Thoracic aorta (tissue), 2 donors: ENCODE results near the gene CMTM2. TPM values are rescaled to one million over a fixed set of nuclear protein-coding genes. Genes with fewer than 3 reads are reported as not detected.
A peak's percentile ranks its signal among the peaks of the same experiment; 100 is the strongest.

Experiments used
- ATAC-seq: fragments of 150-250 bp; one replicate; pipeline ENCODE4 v1.8.0; 2017; ENCODE audit warnings: low read depth; ENCODE audit not compliant: insufficient number of reproducible peaks, low FRiP score
- DNase-seq: peaks from one replicate; pipeline ENCODE4 v3.0.0-alpha.2; 2020; ENCODE audit warnings: low spot score
- H3K27ac ChIP-seq, 2 donors: fragments of 200-600 bp; sonication (generic); 1 replicate in 1 of 2; 2 replicates in 1 of 2; pipeline ENCODE4 v1.5.1; 2016; ENCODE audit warnings: mild to moderate bottlenecking in 2 of 2, moderate library complexity in 2 of 2
- H3K27me3 ChIP-seq: fragments of 200-600 bp; sonication (generic); replicated peaks from 2 replicates; pipeline ENCODE4 v1.6.0; 2016; ENCODE audit warnings: mild to moderate bottlenecking; ENCODE audit not compliant: insufficient read depth
- H3K36me3 ChIP-seq: fragments of 200-600 bp; sonication (generic); one replicate; pipeline ENCODE4 v1.5.1; 2016
- H3K4me1 ChIP-seq, 2 donors: fragments of 200-600 bp; sonication (generic); 1 replicate in 1 of 2; 2 replicates in 1 of 2; pipeline versions ENCODE4 v1.5.1 to v1.6.0; 2016; ENCODE audit warnings: low read depth in 2 of 2, mild to moderate bottlenecking in 1 of 2; ENCODE audit not compliant: control insufficient read depth in 1 of 2
- H3K4me3 ChIP-seq: fragments of 200-600 bp; sonication (generic); 2 replicates; pipeline ENCODE4 v1.5.1; 2016; ENCODE audit warnings: mild to moderate bottlenecking
- H3K9me3 ChIP-seq: fragments of 200-600 bp; sonication (generic); 2 replicates; pipeline ENCODE4 v1.5.1; 2016
- total RNA-seq, 2 donors: library from RNA; depleted of rRNA; stranded (reverse); fragments of >200 nt; gene quantifications; one replicate each; pipeline versions ENCODE4 v1.1.0 to v1.2.3, GENCODE V29; 2016
- TF ChIP-seq, protein P1 (sequence below): fragments of 200-600 bp; sonication (generic); IDR thresholded peaks from one replicate; pipeline ENCODE4 v1.5.1; 2019; ENCODE audit warnings: antibody characterized with exemption

The CMTM2 gene
- total RNA-seq, 2 donors from 2014 or later = 1.7 TPM; not detected in 1

DNA sequence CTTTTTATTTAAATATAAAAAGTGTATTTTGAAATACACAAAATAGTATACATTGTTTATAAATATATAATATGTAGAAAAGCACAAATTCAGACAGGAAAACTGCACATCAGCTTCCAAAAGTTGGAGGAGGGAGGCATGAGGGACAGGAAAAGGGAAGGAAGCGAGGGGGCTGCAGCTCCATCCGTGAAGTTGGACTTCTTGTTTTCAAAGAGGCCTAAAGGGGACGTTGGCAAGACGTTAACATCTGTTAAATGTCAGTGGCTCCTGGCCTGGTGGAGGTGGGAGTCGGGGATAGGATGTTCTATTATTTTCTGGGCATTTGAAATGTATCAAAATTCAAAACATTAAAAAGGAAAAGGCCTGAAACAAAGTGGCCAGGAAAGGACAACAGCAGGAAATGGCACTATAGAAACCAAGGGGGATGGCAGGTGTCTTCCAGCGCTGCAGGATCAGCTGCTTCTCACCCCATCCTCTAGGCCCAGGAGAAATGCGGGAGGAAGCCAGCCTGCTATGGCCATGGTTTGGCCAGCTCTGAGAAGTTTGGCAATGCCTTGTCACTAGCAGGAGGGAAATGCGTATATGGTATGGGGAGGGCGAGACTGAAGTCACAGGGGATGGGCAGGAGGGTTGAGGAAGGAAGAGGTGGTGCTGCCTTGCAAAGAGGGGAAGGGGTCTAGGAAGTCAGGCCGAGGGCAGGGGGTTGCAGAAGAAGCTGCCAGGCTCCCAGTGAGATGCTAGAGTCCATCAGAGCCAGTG lies 6.4 kb downstream of the CMTM2 start:
- Histone ChIP-seq H3K36me3 (no peaks in the 10 kb centered on the region), H3K9me3 (no peaks in the 10 kb centered on the region), H3K27me3 (no peaks in the 10 kb centered on the region), H3K4me3 (no peak overlapping the region), H3K27ac (no peak overlapping the region), H3K4me1 (peaks cover 4 to 11% of the 10 kb centered on the region in 2 donors)
- DNase-seq (no peak), ATAC-seq (no peak)
- TF ChIP-seq, protein P1, sequence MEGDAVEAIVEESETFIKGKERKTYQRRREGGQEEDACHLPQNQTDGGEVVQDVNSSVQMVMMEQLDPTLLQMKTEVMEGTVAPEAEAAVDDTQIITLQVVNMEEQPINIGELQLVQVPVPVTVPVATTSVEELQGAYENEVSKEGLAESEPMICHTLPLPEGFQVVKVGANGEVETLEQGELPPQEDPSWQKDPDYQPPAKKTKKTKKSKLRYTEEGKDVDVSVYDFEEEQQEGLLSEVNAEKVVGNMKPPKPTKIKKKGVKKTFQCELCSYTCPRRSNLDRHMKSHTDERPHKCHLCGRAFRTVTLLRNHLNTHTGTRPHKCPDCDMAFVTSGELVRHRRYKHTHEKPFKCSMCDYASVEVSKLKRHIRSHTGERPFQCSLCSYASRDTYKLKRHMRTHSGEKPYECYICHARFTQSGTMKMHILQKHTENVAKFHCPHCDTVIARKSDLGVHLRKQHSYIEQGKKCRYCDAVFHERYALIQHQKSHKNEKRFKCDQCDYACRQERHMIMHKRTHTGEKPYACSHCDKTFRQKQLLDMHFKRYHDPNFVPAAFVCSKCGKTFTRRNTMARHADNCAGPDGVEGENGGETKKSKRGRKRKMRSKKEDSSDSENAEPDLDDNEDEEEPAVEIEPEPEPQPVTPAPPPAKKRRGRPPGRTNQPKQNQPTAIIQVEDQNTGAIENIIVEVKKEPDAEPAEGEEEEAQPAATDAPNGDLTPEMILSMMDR = no peak

DNA sequence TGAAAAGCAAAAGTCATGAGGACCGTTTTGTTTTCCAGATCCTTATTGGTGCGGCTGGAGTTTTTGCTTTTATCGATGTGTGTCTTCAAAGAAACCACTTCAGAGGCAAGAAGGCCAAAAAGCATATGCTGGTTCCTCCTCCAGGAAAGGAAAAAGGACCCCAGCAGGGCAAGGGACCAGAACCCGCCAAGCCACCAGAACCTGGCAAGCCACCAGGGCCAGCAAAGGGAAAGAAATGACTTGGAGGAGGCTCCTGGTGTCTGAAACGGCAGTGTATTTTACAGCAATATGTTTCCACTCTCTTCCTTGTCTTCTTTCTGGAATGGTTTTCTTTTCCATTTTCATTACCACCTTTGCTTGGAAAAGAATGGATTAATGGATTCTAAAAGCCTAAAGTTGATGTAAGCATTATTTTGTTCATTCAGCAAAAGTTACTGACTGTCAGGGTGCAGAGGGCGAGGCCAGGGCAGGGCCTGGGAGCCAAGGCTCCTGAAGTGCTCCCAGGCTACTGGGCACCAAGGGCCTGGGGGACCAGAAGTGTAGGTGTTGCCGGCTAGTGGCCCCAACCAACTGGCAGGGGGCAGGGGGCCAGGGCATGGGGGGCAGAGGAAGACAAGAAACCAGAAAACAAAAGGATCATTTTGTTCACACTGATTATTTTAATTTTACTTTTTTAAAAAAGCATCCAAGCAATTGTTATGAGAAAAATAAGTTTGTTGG lies 8.8 kb downstream of the CMTM2 start:
- no peak for DNase-seq
- Histone ChIP-seq H3K36me3 (no peaks in the 10 kb centered on the region), H3K27me3 (no peaks in the 10 kb centered on the region), H3K4me3 (no peak overlapping the region), H3K9me3 (no peaks in the 10 kb centered on the region), H3K27ac (no peak overlapping the region), H3K4me1 (no peaks in the 10 kb centered on the region)
- ATAC-seq = no peak
- TF ChIP-seq, protein P1 = no peak

DNA sequence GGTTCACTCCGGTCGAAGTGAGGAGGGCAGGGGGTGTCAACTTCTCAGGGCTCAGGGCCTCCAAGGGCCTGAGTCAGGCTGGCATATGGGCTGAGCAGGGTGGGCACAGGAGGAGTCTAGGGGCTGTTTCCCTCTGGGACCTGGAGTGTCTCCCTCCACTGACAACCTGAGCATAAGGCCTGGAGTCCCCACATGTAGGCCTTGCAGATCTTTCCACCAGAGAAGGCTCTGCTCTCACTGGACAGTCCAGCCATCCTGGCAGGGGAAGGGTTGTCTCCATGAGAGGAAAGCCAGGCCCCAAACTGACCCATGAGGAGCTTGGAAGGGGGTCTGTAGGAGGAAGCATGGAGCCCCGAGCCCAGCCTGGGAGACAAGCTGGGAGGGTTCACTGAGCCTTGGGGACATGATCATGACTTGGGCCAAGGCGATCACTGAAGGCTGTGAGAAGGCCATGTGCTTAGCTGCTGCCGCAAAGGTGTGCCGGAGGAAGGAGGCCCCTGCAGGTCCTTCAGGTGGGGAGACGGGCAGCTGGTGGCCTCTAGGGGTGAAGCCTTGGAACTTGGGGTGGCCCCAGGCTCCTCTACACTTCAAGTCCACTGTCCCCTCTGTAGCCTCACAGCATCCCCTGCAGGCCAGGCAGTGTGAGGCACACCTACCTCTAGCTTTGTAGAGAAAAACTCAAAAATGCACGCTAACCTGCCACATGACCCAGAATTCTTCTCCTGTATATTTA lies 9.9 kb downstream of the CMTM2 start:
- H3K4me1 ChIP-seq = no peaks in the 10 kb centered on the region
- ATAC-seq (no peak), DNase-seq (no peak)
- H3K27me3 ChIP-seq = no peaks in the 10 kb centered on the region
- H3K27ac ChIP-seq = no peak overlapping the region
- H3K36me3 ChIP-seq = no peaks in the 10 kb centered on the region
- TF ChIP-seq, protein P1 = peak; percentile 38
- no peak overlapping the region for H3K4me3 ChIP-seq
- no peaks in the 10 kb centered on the region for H3K9me3 ChIP-seq

DNA sequence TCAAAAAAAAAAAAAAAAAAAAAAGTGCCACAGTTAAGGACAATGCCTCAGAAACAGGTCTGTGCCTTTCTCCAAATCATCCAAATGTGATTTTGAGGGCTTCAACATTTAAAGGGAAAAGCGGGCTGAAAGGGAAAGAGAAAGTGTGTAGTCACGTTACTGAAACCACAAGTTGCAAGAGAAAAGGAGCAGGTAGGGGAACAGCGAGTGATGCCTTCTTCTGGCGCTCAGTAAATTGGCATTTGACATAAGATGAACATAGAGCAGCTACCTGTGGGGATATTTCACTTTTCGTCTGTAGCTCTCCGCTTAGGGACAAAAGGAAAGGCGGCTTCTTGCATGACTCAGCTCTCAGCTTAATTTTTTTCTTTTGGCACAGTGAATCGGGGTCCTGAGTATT lies 11.1 kb downstream of the CMTM2 start:
- no peaks in the 10 kb centered on the region for H3K4me1 ChIP-seq
- H3K36me3 ChIP-seq = no peaks in the 10 kb centered on the region
- no peaks in the 10 kb centered on the region for H3K27me3 ChIP-seq
- H3K4me3 ChIP-seq = peak overlapping the region; percentile 25
- no peak overlapping the region for H3K27ac ChIP-seq
- DNase-seq = no peak
- TF ChIP-seq, protein P1 = no peak
- H3K9me3 ChIP-seq = no peaks in the 10 kb centered on the region
- no peak for ATAC-seq

DNA sequence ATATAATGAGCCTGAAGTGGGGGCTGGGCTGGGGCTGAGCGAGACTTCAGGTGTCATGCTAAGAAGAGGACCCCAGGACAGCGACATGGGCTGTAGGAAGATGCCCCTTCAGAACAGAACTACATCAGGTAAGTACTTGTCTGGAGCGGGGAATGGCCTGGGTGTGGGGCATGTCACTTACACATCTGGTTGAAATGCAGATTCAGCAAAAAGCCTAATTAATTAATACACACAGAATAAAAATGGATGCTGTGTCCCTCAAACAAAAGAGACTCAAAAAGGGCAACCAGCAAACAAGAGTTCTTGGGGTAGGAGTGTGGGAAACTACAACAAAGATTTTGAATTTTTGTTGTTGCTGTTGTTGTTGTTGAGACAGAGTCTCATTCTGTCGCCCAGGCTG lies 11.8 kb downstream of the CMTM2 start:
- Histone ChIP-seq H3K27me3 (no peaks in the 10 kb centered on the region), H3K4me3 (no peak overlapping the region), H3K36me3 (no peaks in the 10 kb centered on the region), H3K9me3 (no peaks in the 10 kb centered on the region), H3K4me1 (no peaks in the 10 kb centered on the region), H3K27ac (no peak overlapping the region)
- no peak for DNase-seq
- TF ChIP-seq, protein P1 = no peak
- ATAC-seq = no peak
